8988T (cell line): ENCODE results near the gene ACLY.

Experiments
- DNase-seq: peaks from one replicate; pipeline ENCODE4 v3.0.0; 2011

The ACLY gene

GRCh38 chr17:41823580-41823979, 95.2 kb downstream of the ACLY start:
- no peak for DNase-seq

DNA sequence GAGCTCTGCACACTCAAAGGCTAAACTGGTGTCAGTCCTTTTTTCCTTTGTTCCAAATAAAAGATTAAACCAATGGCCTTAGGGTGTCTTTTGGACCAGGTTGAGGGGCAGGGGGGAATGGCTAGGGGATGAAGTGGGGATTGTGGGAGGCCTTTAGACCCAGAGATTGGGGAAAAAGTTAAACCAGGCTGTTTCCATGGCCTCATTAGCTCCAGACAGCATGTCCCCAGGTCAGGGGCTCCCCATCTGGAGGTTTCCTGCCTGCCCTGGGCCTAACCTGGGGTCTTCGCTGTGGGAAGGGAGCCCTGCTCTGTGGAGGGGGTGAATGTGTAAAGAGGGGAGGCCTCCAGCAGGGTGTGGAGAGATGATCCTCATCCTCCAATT, 95.6 kb downstream of the ACLY start:
- no peak for DNase-seq

DNA sequence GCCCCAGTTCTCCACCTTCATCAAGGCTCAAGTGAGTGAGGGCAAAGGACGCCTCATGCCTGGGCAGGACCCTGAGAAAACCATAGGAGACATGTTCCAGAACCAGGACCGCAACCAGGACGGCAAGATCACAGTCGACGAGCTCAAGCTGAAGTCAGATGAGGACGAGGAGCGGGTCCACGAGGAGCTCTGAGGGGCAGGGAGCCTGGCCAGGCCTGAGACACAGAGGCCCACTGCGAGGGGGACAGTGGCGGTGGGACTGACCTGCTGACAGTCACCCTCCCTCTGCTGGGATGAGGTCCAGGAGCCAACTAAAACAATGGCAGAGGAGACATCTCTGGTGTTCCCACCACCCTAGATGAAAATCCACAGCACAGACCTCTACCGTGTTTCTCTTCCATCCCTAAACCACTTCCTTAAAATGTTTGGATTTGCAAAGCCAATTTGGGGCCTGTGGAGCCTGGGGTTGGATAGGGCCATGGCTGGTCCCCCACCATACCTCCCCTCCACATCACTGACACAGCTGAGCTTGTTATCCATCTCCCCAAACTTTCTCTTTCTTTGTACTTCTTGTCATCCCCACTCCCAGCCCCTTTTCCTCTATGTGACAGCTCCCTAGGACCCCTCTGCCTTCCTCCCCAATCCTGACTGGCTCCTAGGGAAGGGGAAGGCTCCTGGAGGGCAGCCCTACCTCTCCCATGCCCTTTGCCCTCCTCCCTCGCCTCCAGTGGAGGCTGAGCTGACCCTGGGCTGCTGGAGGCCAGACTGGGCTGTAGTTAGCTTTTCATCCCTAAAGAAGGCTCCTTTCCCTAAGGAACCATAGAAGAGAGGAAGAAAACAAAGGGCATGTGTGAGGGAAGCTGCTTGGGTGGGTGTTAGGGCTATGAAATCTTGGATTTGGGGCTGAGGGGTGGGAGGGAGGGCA, 96.3 kb downstream of the ACLY start:
- no peak for DNase-seq

- DNase-seq = no peak
These were observed 97.0 kb downstream of the ACLY start for GRCh38 chr17:41821776-41822175.

DNA sequence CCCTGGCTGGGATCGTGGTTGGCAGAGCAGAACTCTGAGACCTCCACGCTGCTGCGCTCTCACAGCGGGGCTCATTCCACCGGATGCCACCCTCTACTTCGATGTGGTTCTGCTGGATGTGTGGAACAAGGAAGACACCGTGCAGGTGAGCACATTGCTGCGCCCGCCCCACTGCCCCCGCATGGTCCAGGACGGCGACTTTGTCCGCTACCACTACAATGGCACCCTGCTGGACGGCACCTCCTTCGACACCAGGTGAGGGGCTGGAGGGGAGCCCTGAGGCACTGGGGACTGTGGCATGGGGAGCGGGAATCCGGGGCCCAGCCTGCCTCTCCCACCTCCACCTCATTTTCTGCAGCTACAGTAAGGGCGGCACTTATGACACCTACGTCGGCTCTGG, 100.7 kb downstream of the ACLY start:
- no peak for DNase-seq
